Measurements from ENCODE around the gene PRND. TPM values are rescaled to one million over a fixed set of nuclear protein-coding genes. Genes with fewer than 3 reads are reported as not detected.

Gene PRND
- total and polyA plus RNA-seq, 2 donors, result 0.14 to 3.5 TPM

DNA sequence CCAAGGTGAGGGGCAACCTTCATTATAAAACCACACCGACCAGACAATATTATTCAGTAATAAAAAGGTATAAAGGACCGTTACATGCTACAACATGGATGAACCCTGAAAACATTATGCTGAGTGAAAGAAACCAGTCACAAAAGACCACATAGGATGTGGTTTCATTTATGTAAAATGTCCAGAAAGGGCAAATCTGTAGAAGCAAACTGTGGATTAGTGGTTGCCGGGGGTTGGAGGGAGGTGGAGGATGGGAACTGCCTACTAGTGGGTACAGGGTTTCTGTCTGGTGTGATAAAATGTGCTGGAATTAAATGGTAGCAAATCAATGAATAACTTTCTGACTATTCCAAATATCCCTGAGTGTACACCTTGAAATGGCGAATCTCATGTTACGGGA is 10.2 kb upstream of the PRND start:
- Histone ChIP-seq H3K4me1 (ENCODE audit: control insufficient read depth in 2 of 2, insufficient read depth in 2 of 2, low read length in 2 of 2) (no peaks in the 10 kb centered on the region), H3K36me3 (ENCODE audit: control insufficient read depth in 2 of 2, insufficient read depth in 2 of 2, low read length in 1 of 2) (no peaks in the 10 kb centered on the region), H3K9me3 (ENCODE audit: control insufficient read depth in 2 of 2, insufficient read depth in 1 of 2, low read length in 1 of 2) (no peaks in the 10 kb centered on the region), H3K27ac (ENCODE audit: low read depth in 1 of 2, low read length in 1 of 2) (no peak overlapping the region), H3K4me3 (ENCODE audit: low read length in 2 of 2) (no peak overlapping the region), H3K27me3 (ENCODE audit: control insufficient read depth in 2 of 2, insufficient read depth in 1 of 2, low read length in 1 of 2) (no peaks in the 10 kb centered on the region)
- WGBS, result 55% methylated on average over 5 of the region's 5 CpGs
- peak in 1 of 9 donors; percentile 23 for DNase-seq (ENCODE audit: low read depth in 6 of 9, low spot score in 9 of 9)

DNA sequence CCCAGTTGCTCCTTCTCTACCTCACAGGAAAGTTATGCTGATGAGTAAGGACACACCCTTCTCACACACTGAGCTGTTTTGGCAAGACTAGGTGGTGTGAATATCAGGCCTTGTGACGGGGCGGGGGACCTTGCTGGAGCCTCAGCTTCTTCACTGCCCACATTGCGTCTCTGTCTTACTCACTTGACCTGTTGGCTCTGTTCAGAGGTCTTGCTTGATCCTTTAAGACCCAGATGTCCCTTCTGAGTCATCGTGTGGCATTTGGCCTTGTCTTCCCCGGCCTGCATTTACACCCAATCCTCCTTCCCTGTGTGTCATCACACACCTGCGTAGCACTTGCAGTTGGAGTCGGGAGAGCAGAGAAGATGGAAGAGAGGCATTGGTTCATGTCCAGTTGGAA is 8.3 kb upstream of the PRND start:
- Histone ChIP-seq H3K27me3 (ENCODE audit: control insufficient read depth in 2 of 2, insufficient read depth in 1 of 2, low read length in 1 of 2) (no peaks in the 10 kb centered on the region), H3K9me3 (ENCODE audit: control insufficient read depth in 2 of 2, insufficient read depth in 1 of 2, low read length in 1 of 2) (no peaks in the 10 kb centered on the region), H3K4me3 (ENCODE audit: low read length in 2 of 2) (no peak overlapping the region), H3K4me1 (ENCODE audit: control insufficient read depth in 2 of 2, insufficient read depth in 2 of 2, low read length in 2 of 2) (no peaks in the 10 kb centered on the region), H3K36me3 (ENCODE audit: control insufficient read depth in 2 of 2, insufficient read depth in 2 of 2, low read length in 1 of 2) (no peaks in the 10 kb centered on the region), H3K27ac (ENCODE audit: low read depth in 1 of 2, low read length in 1 of 2) (no peak overlapping the region)
- WGBS, result 97% methylated on average over 7 of the region's 7 CpGs
- DNase-seq (ENCODE audit: low read depth in 6 of 9, low spot score in 9 of 9), result no peak

DNA sequence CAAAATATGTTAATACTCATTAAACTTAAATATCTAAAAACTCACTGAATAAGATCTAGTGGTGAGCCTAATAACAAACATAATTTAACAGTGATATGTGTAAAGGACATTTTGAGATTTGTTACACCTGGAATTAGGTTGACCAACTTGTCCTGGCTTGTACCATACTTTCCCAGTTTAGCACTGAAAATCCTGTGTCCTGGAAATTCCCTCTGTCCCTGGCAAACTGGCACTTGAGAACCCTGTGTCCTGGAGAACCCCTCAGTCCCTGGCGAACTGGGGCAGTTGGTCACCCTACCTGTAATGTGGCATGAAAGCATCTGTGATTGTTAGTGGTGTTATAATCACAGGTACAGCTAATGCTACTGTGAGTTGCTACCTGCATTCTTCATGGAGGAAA is 6.9 kb upstream of the PRND start:
- WGBS, result 87% methylated on average over 1 of the region's 1 CpG
- no peak overlapping the region for H3K27ac ChIP-seq (ENCODE audit: low read depth in 1 of 2, low read length in 1 of 2)
- DNase-seq (ENCODE audit: low read depth in 6 of 9, low spot score in 9 of 9), result no peak

DNA sequence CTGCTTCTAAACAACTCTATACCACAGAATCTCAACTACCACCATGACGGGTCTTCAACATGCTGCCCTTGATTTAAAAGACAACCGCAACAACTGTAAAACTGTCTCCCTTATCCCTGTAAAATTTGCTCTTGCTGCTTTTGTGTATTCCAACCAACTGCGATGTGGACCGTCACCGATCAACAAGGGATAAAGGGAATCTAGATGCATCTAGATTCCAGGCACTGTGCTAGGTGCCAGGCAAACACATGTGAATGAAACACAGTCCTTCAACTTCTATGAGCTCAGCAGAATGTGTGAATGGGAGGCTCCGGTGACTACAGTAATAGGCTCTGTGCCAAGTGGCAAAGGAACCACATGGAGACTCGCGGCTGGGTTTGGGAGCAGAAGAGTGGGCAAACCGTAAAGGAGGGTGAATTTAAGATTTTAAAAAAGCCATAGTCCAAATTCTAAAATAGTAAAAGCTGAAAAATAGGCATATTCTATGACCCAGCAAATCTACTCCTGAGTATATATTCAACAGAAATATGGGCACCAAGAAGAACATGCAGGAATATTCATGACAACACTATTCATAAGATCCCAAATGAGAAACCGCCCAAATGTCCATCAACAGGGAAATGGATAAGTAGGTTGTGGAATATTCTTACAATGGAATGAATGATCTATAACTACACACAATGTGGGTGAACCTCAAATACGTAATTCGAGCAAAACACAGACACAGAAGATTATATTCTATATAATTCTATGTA is 3.7 kb upstream of the PRND start:
- WGBS, result 77% methylated on average over 12 of the region's 12 CpGs
- DNase-seq (ENCODE audit: low read depth in 6 of 9, low spot score in 9 of 9), result no peak
- Histone ChIP-seq H3K9me3 (ENCODE audit: control insufficient read depth in 2 of 2, insufficient read depth in 1 of 2, low read length in 1 of 2) (no peaks in the 10 kb centered on the region), H3K4me3 (ENCODE audit: low read length in 2 of 2) (no peak overlapping the region), H3K27me3 (ENCODE audit: control insufficient read depth in 2 of 2, insufficient read depth in 1 of 2, low read length in 1 of 2) (peaks cover 0 to 2% of the 10 kb centered on the region in 2 donors), H3K36me3 (ENCODE audit: control insufficient read depth in 2 of 2, insufficient read depth in 2 of 2, low read length in 1 of 2) (no peaks in the 10 kb centered on the region), H3K27ac (ENCODE audit: low read depth in 1 of 2, low read length in 1 of 2) (no peak overlapping the region), H3K4me1 (ENCODE audit: control insufficient read depth in 2 of 2, insufficient read depth in 2 of 2, low read length in 2 of 2) (peaks cover 2 to 3% of the 10 kb centered on the region in 2 donors)

More for the DNA sequence above, 6.9 kb upstream of the PRND start:
- Histone ChIP-seq H3K9me3 (ENCODE audit: control insufficient read depth in 2 of 2, insufficient read depth in 1 of 2, low read length in 1 of 2) (no peaks in the 10 kb centered on the region), H3K27me3 (ENCODE audit: control insufficient read depth in 2 of 2, insufficient read depth in 1 of 2, low read length in 1 of 2) (no peaks in the 10 kb centered on the region), H3K4me1 (ENCODE audit: control insufficient read depth in 2 of 2, insufficient read depth in 2 of 2, low read length in 2 of 2) (no peaks in the 10 kb centered on the region), H3K4me3 (ENCODE audit: low read length in 2 of 2) (no peak overlapping the region), H3K36me3 (ENCODE audit: control insufficient read depth in 2 of 2, insufficient read depth in 2 of 2, low read length in 1 of 2) (no peaks in the 10 kb centered on the region)

DNA sequence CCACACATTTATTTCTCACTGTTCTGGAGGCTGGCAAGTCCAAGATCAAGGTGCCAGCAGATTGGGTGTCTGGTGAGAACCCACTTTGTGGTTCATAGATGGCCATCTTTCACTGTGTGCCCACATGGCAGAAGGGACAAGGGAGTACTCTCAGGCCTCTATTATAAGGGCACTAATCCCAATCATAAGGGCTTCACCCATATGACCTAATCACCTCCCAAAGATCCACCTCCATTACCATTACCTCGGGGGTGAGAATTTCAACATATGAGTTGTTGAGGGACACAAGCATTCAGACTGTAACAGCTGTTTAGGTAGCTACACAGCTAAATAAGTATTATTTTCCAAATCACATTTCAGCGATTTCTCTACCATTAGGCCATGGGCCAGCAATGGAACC is 2.5 kb upstream of the PRND start:
- Histone ChIP-seq H3K27ac (ENCODE audit: low read depth in 1 of 2, low read length in 1 of 2) (no peak overlapping the region), H3K9me3 (ENCODE audit: control insufficient read depth in 2 of 2, insufficient read depth in 1 of 2, low read length in 1 of 2) (no peaks in the 10 kb centered on the region)
- 98% methylated on average over 2 of the region's 2 CpGs for WGBS

DNA sequence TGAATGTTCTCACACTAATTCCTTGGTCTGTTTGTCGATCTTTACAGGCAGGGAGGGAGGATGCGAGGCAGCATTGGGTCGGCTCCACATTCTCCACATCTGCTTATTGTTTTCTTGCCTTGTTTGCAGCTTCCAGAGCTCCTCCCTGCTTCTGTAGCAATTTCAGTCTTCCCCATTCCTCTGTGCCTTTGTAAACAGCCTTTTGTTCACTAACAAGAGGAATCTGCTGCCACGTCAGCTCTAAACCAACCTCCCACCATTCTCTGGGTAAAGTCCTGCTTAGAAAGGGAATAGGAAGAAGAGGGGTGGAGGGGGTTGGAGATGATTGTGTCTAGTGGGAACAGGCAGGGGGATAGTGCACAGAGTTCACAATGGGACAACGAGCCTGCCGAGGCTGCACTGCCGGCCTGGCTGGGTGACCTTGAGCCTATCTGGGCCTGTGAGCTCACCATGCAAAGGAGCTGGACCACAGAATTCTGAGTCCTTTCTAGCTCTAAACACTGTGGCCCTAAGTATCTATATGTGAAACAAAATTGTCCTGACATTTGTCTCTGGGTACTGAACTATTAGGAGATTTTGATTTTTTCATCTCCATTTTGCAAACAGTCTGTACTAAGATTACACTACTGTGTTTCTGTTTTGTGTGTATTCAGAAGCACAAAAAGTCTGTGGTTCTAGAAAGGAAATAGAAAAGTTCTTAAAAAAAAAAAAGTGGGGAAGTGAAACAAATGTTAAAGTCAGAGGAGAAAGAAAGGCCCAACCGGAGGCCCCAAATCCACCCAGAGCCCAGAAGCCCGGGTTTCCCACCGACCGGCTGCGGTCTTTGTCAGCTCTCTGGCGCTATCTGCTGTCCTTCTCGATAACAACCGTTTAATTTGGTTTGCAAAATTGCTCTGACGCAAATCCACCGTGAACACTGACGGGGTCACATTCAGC is 1.4 kb upstream of the PRND start:
- no peaks in the 10 kb centered on the region for H3K36me3 ChIP-seq (ENCODE audit: control insufficient read depth in 2 of 2, insufficient read depth in 2 of 2, low read length in 1 of 2)
- H3K9me3 ChIP-seq (ENCODE audit: control insufficient read depth in 2 of 2, insufficient read depth in 1 of 2, low read length in 1 of 2), result no peaks in the 10 kb centered on the region
- WGBS, result 32% methylated on average over 18 of the region's 18 CpGs
- H3K27me3 ChIP-seq (ENCODE audit: control insufficient read depth in 2 of 2, insufficient read depth in 1 of 2, low read length in 1 of 2), result peaks cover 0 to 2% of the 10 kb centered on the region in 2 donors
- H3K4me1 ChIP-seq (ENCODE audit: control insufficient read depth in 2 of 2, insufficient read depth in 2 of 2, low read length in 2 of 2), result peaks cover 2 to 3% of the 10 kb centered on the region in 2 donors
- H3K4me3 ChIP-seq (ENCODE audit: low read length in 2 of 2), result no peak overlapping the region
- H3K27ac ChIP-seq (ENCODE audit: low read depth in 1 of 2, low read length in 1 of 2), result peak overlapping the region; percentile 12 to 25
- DNase-seq (ENCODE audit: low read depth in 6 of 9, low spot score in 9 of 9), result peak; percentile 34 to 81 (median 53)

More for the DNA sequence above, 2.5 kb upstream of the PRND start:
- peaks cover 0 to 2% of the 10 kb centered on the region in 2 donors for H3K27me3 ChIP-seq (ENCODE audit: control insufficient read depth in 2 of 2, insufficient read depth in 1 of 2, low read length in 1 of 2)
- no peaks in the 10 kb centered on the region for H3K36me3 ChIP-seq (ENCODE audit: control insufficient read depth in 2 of 2, insufficient read depth in 2 of 2, low read length in 1 of 2)
- H3K4me3 ChIP-seq (ENCODE audit: low read length in 2 of 2), result no peak overlapping the region
- H3K4me1 ChIP-seq (ENCODE audit: control insufficient read depth in 2 of 2, insufficient read depth in 2 of 2, low read length in 2 of 2), result peaks cover 2 to 3% of the 10 kb centered on the region in 2 donors
- no peak for DNase-seq (ENCODE audit: low read depth in 6 of 9, low spot score in 9 of 9)

DNA sequence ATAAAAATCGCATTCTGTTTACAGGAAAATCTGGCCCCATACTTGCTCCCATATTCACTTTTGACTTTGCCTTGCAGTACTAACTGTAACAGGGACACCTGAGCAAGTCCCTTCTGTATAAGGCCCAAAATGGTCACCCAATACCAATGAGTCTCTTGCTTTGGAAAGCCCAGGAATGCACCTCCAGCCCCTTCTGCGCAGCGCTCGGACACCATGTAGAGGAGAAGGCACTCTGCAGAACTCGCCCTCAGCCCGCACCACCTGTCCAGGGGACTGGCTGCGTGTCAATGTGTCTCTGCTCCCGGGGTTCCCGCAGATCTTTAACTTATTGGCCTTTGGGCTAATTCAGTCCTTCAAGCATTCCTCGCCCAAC is 746 bp upstream of the PRND start:
- no peak overlapping the region for H3K4me3 ChIP-seq (ENCODE audit: low read length in 2 of 2)
- H3K4me1 ChIP-seq (ENCODE audit: control insufficient read depth in 2 of 2, insufficient read depth in 2 of 2, low read length in 2 of 2), result peaks cover 2 to 3% of the 10 kb centered on the region in 2 donors
- peaks cover 0 to 2% of the 10 kb centered on the region in 2 donors for H3K27me3 ChIP-seq (ENCODE audit: control insufficient read depth in 2 of 2, insufficient read depth in 1 of 2, low read length in 1 of 2)
- no peak overlapping the region for H3K27ac ChIP-seq (ENCODE audit: low read depth in 1 of 2, low read length in 1 of 2)
- H3K36me3 ChIP-seq (ENCODE audit: control insufficient read depth in 2 of 2, insufficient read depth in 2 of 2, low read length in 1 of 2), result no peaks in the 10 kb centered on the region
- DNase-seq (ENCODE audit: low read depth in 6 of 9, low spot score in 9 of 9), result no peak
- WGBS, result 59% methylated on average over 10 of the region's 10 CpGs
- H3K9me3 ChIP-seq (ENCODE audit: control insufficient read depth in 2 of 2, insufficient read depth in 1 of 2, low read length in 1 of 2), result no peaks in the 10 kb centered on the region

DNA sequence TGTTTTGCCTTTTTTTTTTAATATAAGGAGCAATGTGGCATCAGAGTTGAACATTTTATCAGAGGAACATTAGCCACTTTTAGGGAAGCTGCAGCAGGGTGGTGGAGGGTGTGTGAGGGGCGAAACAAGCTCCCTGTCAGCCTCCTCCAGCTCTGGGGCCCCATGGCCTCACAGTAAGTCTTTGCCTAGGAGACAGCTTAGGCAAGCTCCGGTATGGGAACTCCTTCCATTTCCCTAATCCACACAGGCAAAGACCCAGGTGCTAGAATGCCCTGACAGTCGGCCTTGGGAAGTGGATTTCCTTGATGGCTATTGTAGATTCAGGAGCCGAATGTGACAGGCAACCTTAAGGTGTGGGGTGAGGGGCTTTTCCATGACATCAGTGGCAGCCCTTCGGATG is 862 bp downstream of the PRND start:
- H3K4me3 ChIP-seq (ENCODE audit: low read length in 2 of 2), result no peak overlapping the region
- no peaks in the 10 kb centered on the region for H3K9me3 ChIP-seq (ENCODE audit: control insufficient read depth in 2 of 2, insufficient read depth in 1 of 2, low read length in 1 of 2)
- 96% methylated on average over 5 of the region's 5 CpGs for WGBS
- no peak overlapping the region for H3K27ac ChIP-seq (ENCODE audit: low read depth in 1 of 2, low read length in 1 of 2)
- H3K27me3 ChIP-seq (ENCODE audit: control insufficient read depth in 2 of 2, insufficient read depth in 1 of 2, low read length in 1 of 2), result peaks cover 0 to 2% of the 10 kb centered on the region in 2 donors
- no peak for DNase-seq (ENCODE audit: low read depth in 6 of 9, low spot score in 9 of 9)
- peaks cover 2 to 3% of the 10 kb centered on the region in 2 donors for H3K4me1 ChIP-seq (ENCODE audit: control insufficient read depth in 2 of 2, insufficient read depth in 2 of 2, low read length in 2 of 2)
- H3K36me3 ChIP-seq (ENCODE audit: control insufficient read depth in 2 of 2, insufficient read depth in 2 of 2, low read length in 1 of 2), result no peaks in the 10 kb centered on the region

DNA sequence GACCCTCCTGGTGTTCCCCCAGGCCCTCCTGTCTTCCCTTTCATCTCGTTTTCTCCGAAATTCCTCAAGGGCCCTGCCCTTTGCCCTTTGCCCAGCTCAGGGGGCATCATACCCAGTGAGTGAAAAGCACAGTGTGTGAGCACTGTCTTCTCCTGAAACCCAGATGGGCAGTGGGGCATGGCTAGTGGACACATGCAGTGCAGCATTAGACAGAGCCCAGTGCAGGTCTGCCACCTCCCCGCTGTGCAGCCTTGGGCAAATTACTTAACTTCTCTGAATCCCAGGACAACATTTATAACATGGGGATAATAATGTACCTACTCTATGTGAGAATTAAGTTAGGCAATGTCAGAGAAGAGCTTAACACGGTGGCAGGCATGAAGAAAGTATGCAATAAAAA is 1.3 kb downstream of the PRND start:
- 92% methylated on average over 4 of the region's 4 CpGs for WGBS
- Histone ChIP-seq H3K27ac (ENCODE audit: low read depth in 1 of 2, low read length in 1 of 2) (no peak overlapping the region), H3K27me3 (ENCODE audit: control insufficient read depth in 2 of 2, insufficient read depth in 1 of 2, low read length in 1 of 2) (peaks cover 0 to 2% of the 10 kb centered on the region in 2 donors), H3K36me3 (ENCODE audit: control insufficient read depth in 2 of 2, insufficient read depth in 2 of 2, low read length in 1 of 2) (no peaks in the 10 kb centered on the region), H3K4me3 (ENCODE audit: low read length in 2 of 2) (no peak overlapping the region), H3K4me1 (ENCODE audit: control insufficient read depth in 2 of 2, insufficient read depth in 2 of 2, low read length in 2 of 2) (peaks cover 2 to 3% of the 10 kb centered on the region in 2 donors), H3K9me3 (ENCODE audit: control insufficient read depth in 2 of 2, insufficient read depth in 1 of 2, low read length in 1 of 2) (no peaks in the 10 kb centered on the region)
- no peak for DNase-seq (ENCODE audit: low read depth in 6 of 9, low spot score in 9 of 9)

Measured in thymus (tissue), 11 donors.